Suprapubic skin (tissue), 4 donors: Measurements from ENCODE around the gene PLXNC1. TPM values are rescaled to one million over a fixed set of nuclear protein-coding genes. Genes with fewer than 3 reads are reported as not detected.

Source experiments
- DNase-seq, 2 donors: peaks; one replicate each; pipeline ENCODE4 v3.0.0-alpha.2; 2019; ENCODE audit warnings: low spot score in 2 of 2
- H3K27ac ChIP-seq: fragments of 200-600 bp; sonication (generic); one replicate; pipeline ENCODE4 v1.5.1; 2019
- H3K27me3 ChIP-seq: fragments of 200-600 bp; sonication (generic); one replicate; pipeline ENCODE4 v1.5.1; 2019
- H3K36me3 ChIP-seq: fragments of 200-600 bp; sonication (generic); one replicate; pipeline ENCODE4 v1.5.1; 2019
- H3K4me1 ChIP-seq: fragments of 200-600 bp; sonication (generic); one replicate; pipeline ENCODE4 v1.5.1; 2019
- H3K4me3 ChIP-seq: fragments of 200-600 bp; sonication (generic); one replicate; pipeline ENCODE4 v1.5.1; 2019; ENCODE audit warnings: mild to moderate bottlenecking
- H3K9me3 ChIP-seq: fragments of 200-600 bp; sonication (generic); one replicate; pipeline ENCODE4 v1.5.1; 2019
- CTCF ChIP-seq, 2 donors: fragments of 200-600 bp in 1 of 2; fragments of 450-650 bp in 1 of 2; sonication (generic) in 1 of 2; IDR thresholded peaks; one replicate each; pipeline ENCODE4 v1.5.1; 2016 to 2019; ENCODE audit warnings: antibody characterized with exemption in 2 of 2, mild to moderate bottlenecking in 1 of 2, moderate library complexity in 1 of 2
- EP300 ChIP-seq: sonication (generic); formaldehyde crosslinking; IDR thresholded peaks from one replicate; pipeline ENCODE4 v1.6.1; 2017; ENCODE audit warnings: antibody characterized with exemption
- POLR2A ChIP-seq, 2 donors: fragments of 450-650 bp; IDR thresholded peaks; one replicate each; pipeline ENCODE4 v1.6.1; 2017; ENCODE audit warnings: antibody characterized with exemption in 2 of 2, mild to moderate bottlenecking in 2 of 2, moderate library complexity in 2 of 2
- POLR2AphosphoS5 ChIP-seq, 3 donors: sonication (generic); formaldehyde crosslinking; IDR thresholded peaks; one replicate each; pipeline ENCODE4 v1.6.1; 2017; ENCODE audit warnings: antibody characterized with exemption in 3 of 3
- WGBS: methylation state at CpG from one replicate; pipeline ENCODE4 v1.1.5; 2018; 5-methylcytosine and 5-hydroxymethylcytosine counted together
- total RNA-seq, 4 donors: library from RNA; depleted of rRNA; stranded (reverse); fragments of >200 nt; gene quantifications; one replicate each; pipeline ENCODE4 v1.1.0, GENCODE V29; 2016

The PLXNC1 gene
- total RNA-seq, 4 donors from 2014 or later, result 8.1 to 30.9 (median 15.3) TPM

- TF ChIP-seq POLR2AphosphoS5 (IDR thresholded peaks at IDR 0.05), result no peak
Observed at GRCh38 chr12:94192506-94192905, 44.1 kb downstream of the PLXNC1 start.

GRCh38 chr12:94193168-94193567 is 44.8 kb downstream of the PLXNC1 start:
- WGBS, result 86% methylated on average over 3 of the region's 3 CpGs
- no peak overlapping the region for H3K27ac ChIP-seq
- no peaks in the 10 kb centered on the region for H3K36me3 ChIP-seq
- H3K9me3 ChIP-seq, result no peaks in the 10 kb centered on the region
- H3K4me1 ChIP-seq, result no peaks in the 10 kb centered on the region
- TF ChIP-seq CTCF (IDR thresholded peaks at IDR 0.05), result no peak
- TF ChIP-seq POLR2AphosphoS5 (IDR thresholded peaks at IDR 0.05), result no peak
- TF ChIP-seq EP300, result no peak
- no peak for TF ChIP-seq POLR2A (IDR thresholded peaks at IDR 0.05)
- H3K27me3 ChIP-seq, result no peaks in the 10 kb centered on the region
- no peak overlapping the region for H3K4me3 ChIP-seq
- no peak for DNase-seq

More at GRCh38 chr12:94192506-94192905, 44.1 kb downstream of the PLXNC1 start:
- Histone ChIP-seq H3K4me3 (no peak overlapping the region), H3K27me3 (no peaks in the 10 kb centered on the region), H3K27ac (no peak overlapping the region), H3K9me3 (no peaks in the 10 kb centered on the region), H3K36me3 (no peaks in the 10 kb centered on the region), H3K4me1 (no peaks in the 10 kb centered on the region)
- no peak for DNase-seq

- H3K36me3 ChIP-seq, result no peaks in the 10 kb centered on the region
- H3K4me3 ChIP-seq, result no peak overlapping the region
- no peak overlapping the region for H3K27ac ChIP-seq
- H3K9me3 ChIP-seq, result no peaks in the 10 kb centered on the region
- TF ChIP-seq EP300, result no peak
- TF ChIP-seq CTCF (IDR thresholded peaks at IDR 0.05), result no peak
- no peak for TF ChIP-seq POLR2AphosphoS5 (IDR thresholded peaks at IDR 0.05)
- TF ChIP-seq POLR2A (IDR thresholded peaks at IDR 0.05), result no peak
- WGBS, result 92% methylated on average over 6 of the region's 6 CpGs
- DNase-seq, result no peak
- H3K27me3 ChIP-seq, result no peaks in the 10 kb centered on the region
- H3K4me1 ChIP-seq, result no peaks in the 10 kb centered on the region
Observed at GRCh38 chr12:94195483-94195882, 47.1 kb downstream of the PLXNC1 start.

GRCh38 chr12:94198469-94198868 is 50.1 kb downstream of the PLXNC1 start:
- Histone ChIP-seq H3K4me3 (no peak overlapping the region), H3K9me3 (no peaks in the 10 kb centered on the region), H3K4me1 (no peaks in the 10 kb centered on the region), H3K27me3 (no peaks in the 10 kb centered on the region), H3K27ac (no peak overlapping the region), H3K36me3 (no peaks in the 10 kb centered on the region)
- DNase-seq, result no peak
- TF ChIP-seq CTCF (IDR thresholded peaks at IDR 0.05), result no peak
- no peak for TF ChIP-seq POLR2AphosphoS5 (IDR thresholded peaks at IDR 0.05)
- TF ChIP-seq EP300, result no peak
- WGBS, result 89% methylated on average over 5 of the region's 5 CpGs

- DNase-seq, result no peak
- Histone ChIP-seq H3K27me3 (no peaks in the 10 kb centered on the region), H3K4me1 (no peaks in the 10 kb centered on the region), H3K27ac (no peak overlapping the region), H3K4me3 (no peak overlapping the region), H3K9me3 (no peaks in the 10 kb centered on the region), H3K36me3 (no peaks in the 10 kb centered on the region)
- no peak for TF ChIP-seq POLR2AphosphoS5 (IDR thresholded peaks at IDR 0.05)
- TF ChIP-seq EP300, result no peak
- TF ChIP-seq CTCF (IDR thresholded peaks at IDR 0.05), result no peak
- no peak for TF ChIP-seq POLR2A (IDR thresholded peaks at IDR 0.05)
- 75% methylated on average over 9 of the region's 9 CpGs for WGBS
Observed at GRCh38 chr12:94198872-94199271, 50.5 kb downstream of the PLXNC1 start.

- 90% methylated on average over 5 of the region's 5 CpGs for WGBS
- H3K4me3 ChIP-seq, result no peak overlapping the region
- no peaks in the 10 kb centered on the region for H3K27me3 ChIP-seq
- H3K27ac ChIP-seq, result no peak overlapping the region
- no peaks in the 10 kb centered on the region for H3K36me3 ChIP-seq
- no peak for DNase-seq
- peaks cover 1% of the 10 kb centered on the region for H3K4me1 ChIP-seq
- H3K9me3 ChIP-seq, result no peaks in the 10 kb centered on the region
- TF ChIP-seq POLR2AphosphoS5 (IDR thresholded peaks at IDR 0.05) (no peak), CTCF (IDR thresholded peaks at IDR 0.05) (no peak), POLR2A (IDR thresholded peaks at IDR 0.05) (no peak), EP300 (no peak)
Observed at GRCh38 chr12:94200069-94200468, 51.7 kb downstream of the PLXNC1 start.
